ENCODE data around the gene ARMC2.

GRCh38 chr6:108805611-108806167, 42.5 kb upstream of the ARMC2 start:
- TF ChIP-seq CTCF (IDR thresholded peaks at IDR 0.05) (no peak), RFX5 (IDR thresholded peaks at IDR 0.05) (no peak), ELK1 (IDR thresholded peaks at IDR 0.05; ENCODE audit: low read depth, low read length) (no peak), CEBPB (IDR thresholded peaks at IDR 0.05) (no peak), MAX (IDR thresholded peaks at IDR 0.05) (no peak)
